D721Med (cell line): ENCODE results near the gene FGFR3.

Experiments used
- DNase-seq: peaks from one replicate; pipeline ENCODE4 v3.0.0; 2011; ENCODE audit warnings: low spot score; ENCODE audit not compliant: insufficient read length
- FAIRE-seq: peaks from 2 replicates; lab custom pipeline; 2011; peaks lifted over from hg19 to GRCh38; lab: Jason Lieb, UNC
- TF ChIP-seq, protein P1 (sequence below): IDR thresholded peaks from 2 replicates; pipeline ENCODE4 v1.5.1; 2012; ENCODE audit warnings: mild to moderate bottlenecking, control low read depth; ENCODE audit not compliant: insufficient read depth; ENCODE audit errors: missing control alignments

Gene FGFR3

DNA sequence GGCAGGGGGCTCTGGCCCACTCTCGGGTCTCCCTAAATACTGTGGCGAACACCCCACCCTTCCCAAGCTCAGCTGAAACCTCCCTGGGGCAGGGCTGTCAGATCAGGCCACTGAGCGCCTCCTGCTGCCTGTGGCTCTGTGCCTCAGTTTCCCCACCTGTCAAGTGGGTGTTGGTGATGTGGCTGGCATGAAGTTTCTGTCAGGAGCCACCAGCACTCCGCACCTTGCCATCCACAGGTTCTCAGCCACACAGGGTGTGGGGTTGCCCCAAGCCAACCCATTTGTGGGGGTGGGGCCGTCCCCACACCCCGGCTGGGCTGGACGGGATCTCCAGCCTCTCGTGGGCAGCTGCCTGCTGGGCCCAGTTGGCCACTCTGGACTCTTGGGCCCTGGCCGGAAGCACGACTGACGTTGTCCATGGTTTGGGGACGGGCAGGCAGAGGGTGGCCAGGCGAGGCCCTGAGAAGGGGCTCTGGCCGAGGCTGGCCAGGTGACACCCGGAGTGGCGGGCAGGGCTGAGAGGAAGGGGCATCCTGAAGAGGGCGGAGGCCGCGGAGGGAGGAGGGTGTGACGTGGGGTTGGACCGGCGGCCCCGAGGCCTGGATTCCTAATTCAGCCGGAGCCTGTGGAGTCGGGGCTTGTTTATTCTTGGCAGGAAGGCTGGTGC is 5.5 kb upstream of the FGFR3 start:
- TF ChIP-seq, protein P1, sequence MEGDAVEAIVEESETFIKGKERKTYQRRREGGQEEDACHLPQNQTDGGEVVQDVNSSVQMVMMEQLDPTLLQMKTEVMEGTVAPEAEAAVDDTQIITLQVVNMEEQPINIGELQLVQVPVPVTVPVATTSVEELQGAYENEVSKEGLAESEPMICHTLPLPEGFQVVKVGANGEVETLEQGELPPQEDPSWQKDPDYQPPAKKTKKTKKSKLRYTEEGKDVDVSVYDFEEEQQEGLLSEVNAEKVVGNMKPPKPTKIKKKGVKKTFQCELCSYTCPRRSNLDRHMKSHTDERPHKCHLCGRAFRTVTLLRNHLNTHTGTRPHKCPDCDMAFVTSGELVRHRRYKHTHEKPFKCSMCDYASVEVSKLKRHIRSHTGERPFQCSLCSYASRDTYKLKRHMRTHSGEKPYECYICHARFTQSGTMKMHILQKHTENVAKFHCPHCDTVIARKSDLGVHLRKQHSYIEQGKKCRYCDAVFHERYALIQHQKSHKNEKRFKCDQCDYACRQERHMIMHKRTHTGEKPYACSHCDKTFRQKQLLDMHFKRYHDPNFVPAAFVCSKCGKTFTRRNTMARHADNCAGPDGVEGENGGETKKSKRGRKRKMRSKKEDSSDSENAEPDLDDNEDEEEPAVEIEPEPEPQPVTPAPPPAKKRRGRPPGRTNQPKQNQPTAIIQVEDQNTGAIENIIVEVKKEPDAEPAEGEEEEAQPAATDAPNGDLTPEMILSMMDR = no peak
- DNase-seq (no peak), FAIRE-seq (no peak)

- no peak for DNase-seq
- TF ChIP-seq, protein P1 = no peak
- no peak for FAIRE-seq
These were observed 4.7 kb upstream of the FGFR3 start for GRCh38 chr4:1788254-1788973.

- FAIRE-seq = no peak
- TF ChIP-seq, protein P1 = no peak
These were observed 3.5 kb upstream of the FGFR3 start for GRCh38 chr4:1789552-1789951.

GRCh38 chr4:1790005-1790404 is 3.1 kb upstream of the FGFR3 start:
- TF ChIP-seq, protein P1 = no peak
- FAIRE-seq = no peak

More at GRCh38 chr4:1789552-1789951, 3.5 kb upstream of the FGFR3 start:
- no peak for DNase-seq

GRCh38 chr4:1792158-1792831 is 798 bp upstream of the FGFR3 start:
- TF ChIP-seq, protein P1 = no peak
- DNase-seq (no peak), FAIRE-seq (no peak)

More at GRCh38 chr4:1790005-1790404, 3.1 kb upstream of the FGFR3 start:
- DNase-seq = no peak

- DNase-seq (no peak), FAIRE-seq (no peak)
- TF ChIP-seq, protein P1 = no peak
These were observed 375 bp downstream of the FGFR3 start for GRCh38 chr4:1793496-1793840.
